HEK293 (cell line): Measurements from ENCODE around the gene YWHAG.
"Not testable (repeated sequence)": the region's sequence is repeated elsewhere in the genome, so short reads cannot be mapped to it uniquely, and the experiment has no call there.

Experiments
- CTCF ChIA-PET: fragments of 350-600 bp; formaldehyde crosslinking; extraction: SDS; loops from one replicate; lab custom pipeline; 2021; ENCODE audit warnings: antibody characterized with exemption; lab: Yijun Ruan, JAX
- POLR2A ChIA-PET: fragments of 300-600 bp; formaldehyde crosslinking; extraction: SDS; loops from one replicate; lab custom pipeline; 2020; ENCODE audit warnings: antibody characterized with exemption, inconsistent platforms; lab: Yijun Ruan, JAX
- H3K27ac ChIP-seq: fragments of 200-500 bp; sonication (Bioruptor generic); 2 replicates; pipeline ENCODE4 v1.5.1; 2014; ENCODE audit warnings: low read depth, low read length, control low read depth, inconsistent platforms; ENCODE audit errors: extremely low read depth
- H3K36me3 ChIP-seq, 2 experiments: fragments of 200-500 bp in 1 of 2; sonication (Bioruptor generic) in 1 of 2; 1 replicate in 1 of 2; 2 replicates in 1 of 2; pipeline ENCODE4 v1.5.1; 2014 to 2017; ENCODE audit warnings: inconsistent platforms in 2 of 2, low read length in 2 of 2; ENCODE audit not compliant: control insufficient read depth in 2 of 2, insufficient read depth in 1 of 2
- H3K4me1 ChIP-seq: fragments of 200-500 bp; sonication (Bioruptor generic); 2 replicates; pipeline ENCODE4 v1.5.1; 2014; ENCODE audit warnings: mild to moderate bottlenecking, low read length, inconsistent platforms; ENCODE audit not compliant: control insufficient read depth, insufficient read depth
- H3K4me3 ChIP-seq: 2 replicates; pipeline ENCODE4 v1.5.1; 2011; ENCODE audit warnings: low read depth, mild to moderate bottlenecking, control low read depth, low read length, moderate library complexity
- H3K9me3 ChIP-seq: fragments of 200-500 bp; sonication (Bioruptor generic); 2 replicates; pipeline ENCODE4 v1.5.1; 2014; ENCODE audit warnings: low read depth, low read length, inconsistent platforms; ENCODE audit not compliant: control insufficient read depth, insufficient read depth
- REST ChIP-seq: fragments of 450-650 bp; formaldehyde crosslinking; IDR thresholded peaks from 2 replicates; pipeline ENCODE4 v1.5.1; 2016; ENCODE audit warnings: missing biosample characterization, missing genetic modification characterization
- ZBTB11 ChIP-seq: fragments of 450-650 bp; formaldehyde crosslinking; conservative IDR thresholded peaks from 2 replicates; pipeline ENCODE4 v1.5.1; 2016; ENCODE audit warnings: low read depth, missing biosample characterization, missing genetic modification characterization
- ZNF138 ChIP-seq: fragments of 450-650 bp; formaldehyde crosslinking; IDR thresholded peaks from 2 replicates; pipeline ENCODE4 v1.5.1; 2016; ENCODE audit warnings: missing biosample characterization, missing genetic modification characterization, borderline replicate concordance
- ZNF266 ChIP-seq: fragments of 450-650 bp; formaldehyde crosslinking; IDR thresholded peaks from 2 replicates; pipeline ENCODE4 v1.5.1; 2016; ENCODE audit warnings: missing biosample characterization, missing genetic modification characterization, low read depth
- ZNF354C ChIP-seq: fragments of 450-650 bp; formaldehyde crosslinking; IDR thresholded peaks from 2 replicates; pipeline ENCODE4 v1.5.1; 2016; ENCODE audit warnings: missing biosample characterization, missing genetic modification characterization, low read depth, borderline replicate concordance
- ZNF394 ChIP-seq: fragments of 450-650 bp; formaldehyde crosslinking; IDR thresholded peaks from 2 replicates; pipeline ENCODE4 v1.5.1; 2016; ENCODE audit warnings: missing biosample characterization, missing genetic modification characterization, mild to moderate bottlenecking, moderate library complexity, borderline replicate concordance
- ZNF404 ChIP-seq: fragments of 450-650 bp; formaldehyde crosslinking; IDR thresholded peaks from 2 replicates; pipeline ENCODE4 v1.5.1; 2017; ENCODE audit warnings: missing biosample characterization, missing genetic modification characterization
- ZNF426 ChIP-seq: fragments of 450-650 bp; formaldehyde crosslinking; IDR thresholded peaks from 2 replicates; pipeline ENCODE4 v1.5.1; 2017; ENCODE audit warnings: missing biosample characterization, missing genetic modification characterization, mild to moderate bottlenecking, inconsistent platforms, moderate library complexity
- ZNF433 ChIP-seq: fragments of 450-650 bp; formaldehyde crosslinking; IDR thresholded peaks from 2 replicates; pipeline ENCODE4 v1.5.1; 2016; ENCODE audit warnings: missing biosample characterization, missing genetic modification characterization, low read depth
- ZNF518A ChIP-seq: fragments of 450-650 bp; formaldehyde crosslinking; conservative IDR thresholded peaks from 2 replicates; pipeline ENCODE4 v1.5.1; 2016; ENCODE audit warnings: low read depth, missing biosample characterization, missing genetic modification characterization
- ZNF558 ChIP-seq: fragments of 450-650 bp; formaldehyde crosslinking; IDR thresholded peaks from 2 replicates; pipeline ENCODE4 v1.5.1; 2016; ENCODE audit warnings: missing biosample characterization, missing genetic modification characterization
- ZNF560 ChIP-seq: fragments of 450-650 bp; formaldehyde crosslinking; IDR thresholded peaks from 2 replicates; pipeline ENCODE4 v1.5.1; 2017; ENCODE audit warnings: missing biosample characterization, missing genetic modification characterization, borderline replicate concordance
- ZNF623 ChIP-seq: fragments of 450-650 bp; formaldehyde crosslinking; IDR thresholded peaks from 2 replicates; pipeline ENCODE4 v1.5.1; 2016; ENCODE audit warnings: missing biosample characterization, missing genetic modification characterization
- ZNF639 ChIP-seq: fragments of 450-650 bp; formaldehyde crosslinking; IDR thresholded peaks from 2 replicates; pipeline ENCODE4 v1.5.1; 2016; ENCODE audit warnings: missing biosample characterization, missing genetic modification characterization
- ZNF664 ChIP-seq: fragments of 450-650 bp; formaldehyde crosslinking; IDR thresholded peaks from 2 replicates; pipeline ENCODE4 v1.5.1; 2016; ENCODE audit warnings: missing biosample characterization, missing genetic modification characterization
- ZNF791 ChIP-seq: fragments of 450-650 bp; formaldehyde crosslinking; IDR thresholded peaks from 2 replicates; pipeline ENCODE4 v1.5.1; 2016; ENCODE audit warnings: missing biosample characterization, missing genetic modification characterization

The YWHAG gene

GRCh38 chr7:76314740-76315139 lies 44.1 kb downstream of the YWHAG start:
- not testable (repeated sequence) for H3K36me3 ChIP-seq, H3K4me3 ChIP-seq, H3K4me1 ChIP-seq, H3K9me3 ChIP-seq, H3K27ac ChIP-seq
- ChIA-PET POLR2A (interaction anchor here (0.6 to 1.6 kb wide), 4 partner anchors 20 to 136 kb away, joined by 3 to 6 read pairs (median 4); partner anchors contain the start of gene YWHAG), CTCF (interaction anchor here (0.6 to 7.2 kb wide), 20 partner anchors 10 to 448 kb away, joined by 3 to 133 read pairs (median 5); partner anchors contain the start of genes MDH2, STYXL1 and TMEM120A)
- TF ChIP-seq ZNF518A (tag by site-specific recombination) (peak; percentile 77), ZNF558 (tag by site-specific recombination) (0 out of 2 replicates have a peak, but pooled peaks have one; percentile 44), ZNF394 (peak; percentile 60; the same call in 1 of the 2 replicates), ZNF404 (0 out of 2 replicates have a peak, but pooled peaks have one; percentile 8), ZNF138 (0 out of 2 replicates have a peak, but pooled peaks have one; percentile 24), ZNF639 (tag by site-specific recombination) (0 out of 2 replicates have a peak, but pooled peaks have one; percentile 5), ZNF433 (tag by site-specific recombination) (0 out of 2 replicates have a peak, but pooled peaks have one; percentile 22), ZNF623 (tag by site-specific recombination) (peak; percentile 68), ZBTB11 (peak; percentile 51), ZNF664 (tag by site-specific recombination) (0 out of 2 replicates have a peak, but pooled peaks have one; percentile 42), REST (tag by site-specific recombination) (peak; percentile 44; the same call in 1 of the 2 replicates), ZNF560 (peak; percentile 61; the same call in 1 of the 2 replicates), ZNF791 (tag by site-specific recombination) (peak; percentile 62; the same call in 1 of the 2 replicates), ZNF426 (tag by site-specific recombination) (peak; percentile 62), ZNF354C (tag by site-specific recombination) (0 out of 2 replicates have a peak, but pooled peaks have one; percentile 51), ZNF266 (peak; percentile 53; the same call in 1 of the 2 replicates)
